ENCODE measurements around the gene PCDH18. TPM values are rescaled to one million over a fixed set of nuclear protein-coding genes. Genes with fewer than 3 reads are reported as not detected.

Gene PCDH18
- total RNA-seq = 10.1 TPM
- 2.2 TPM for polyA plus RNA-seq (ENCODE audit: insufficient read depth, low read depth, low replicate concordance)
- long read RNA-seq, donor 1, full-length matches to known transcripts = 27 of 51 reads
- long read RNA-seq, donor 1, partial matches to known transcripts = 24 of 51 reads
- long read RNA-seq, donor 1, other reads (novel, unspliced or antisense) = 0 of 51 reads
- long read RNA-seq, donor 2, full-length matches to known transcripts = 31 of 31 reads
- long read RNA-seq, donor 2, partial matches to known transcripts = 0 of 31 reads
- long read RNA-seq, donor 2, other reads (novel, unspliced or antisense) = 0 of 31 reads
- long read RNA-seq, donor 3, full-length matches to known transcripts = 23 of 23 reads
- long read RNA-seq, donor 3, partial matches to known transcripts = 0 of 23 reads
- long read RNA-seq, donor 3, other reads (novel, unspliced or antisense) = 0 of 23 reads
- long read RNA-seq, donor 4, full-length matches to known transcripts = 22 of 22 reads
- long read RNA-seq, donor 4, partial matches to known transcripts = 0 of 22 reads
- long read RNA-seq, donor 4, other reads (novel, unspliced or antisense) = 0 of 22 reads
- long read RNA-seq, donor 5, full-length matches to known transcripts = 2 of 2 reads
- long read RNA-seq, donor 5, partial matches to known transcripts = 0 of 2 reads
- long read RNA-seq, donor 5, other reads (novel, unspliced or antisense) = 0 of 2 reads
- long read RNA-seq, donor 6, full-length matches to known transcripts = 57 of 68 reads
- long read RNA-seq, donor 6, partial matches to known transcripts = 11 of 68 reads
- long read RNA-seq, donor 6, other reads (novel, unspliced or antisense) = 0 of 68 reads
- long read RNA-seq, donor 7, full-length matches to known transcripts = 1 of 2 reads
- long read RNA-seq, donor 7, partial matches to known transcripts = 0 of 2 reads
- long read RNA-seq, donor 7, other reads (novel, unspliced or antisense) = 1 of 2 reads
- long read RNA-seq, donor 8, full-length matches to known transcripts = 33 of 41 reads
- long read RNA-seq, donor 8, partial matches to known transcripts = 8 of 41 reads
- long read RNA-seq, donor 8, other reads (novel, unspliced or antisense) = 0 of 41 reads
- long read RNA-seq, donor 9, full-length matches to known transcripts = 15 of 38 reads
- long read RNA-seq, donor 9, partial matches to known transcripts = 23 of 38 reads
- long read RNA-seq, donor 9, other reads (novel, unspliced or antisense) = 0 of 38 reads
- long read RNA-seq, donor 10, full-length matches to known transcripts = 19 of 19 reads
- long read RNA-seq, donor 10, partial matches to known transcripts = 0 of 19 reads
- long read RNA-seq, donor 10, other reads (novel, unspliced or antisense) = 0 of 19 reads

- Histone ChIP-seq H3K4me3 (ENCODE audit: low read length in 3 of 3) (peak within 1 kb of the TSS; percentile 59 to 99 (median 77)), H3K9ac (ENCODE audit: low read length in 3 of 3) (peak within 1 kb of the TSS; percentile 20 to 98 (median 54))
Observed at GRCh38 chr4:137531986-137532868, at the start of gene PCDH18. TSS of gene PCDH18 (minus strand) at chr4:137532494. CDS start at chr4:137532088, 406 bp downstream.

GRCh38 chr4:137576446-137576845 lies 44.2 kb upstream of the PCDH18 start:
- Histone ChIP-seq H3K9ac (ENCODE audit: low read length in 3 of 3) (no peak overlapping the region), H3K4me1 (ENCODE audit: control insufficient read depth in 2 of 3, insufficient read depth in 2 of 3, low read depth in 1 of 3, low read length in 3 of 3) (no peaks in the 10 kb centered on the region), H3K27ac (ENCODE audit: low read depth in 2 of 2, low read length in 2 of 2) (no peak overlapping the region), H3K9me3 (ENCODE audit: control insufficient read depth in 2 of 3, insufficient read depth in 1 of 3, low read length in 3 of 3) (no peaks in the 10 kb centered on the region), H3K27me3 (ENCODE audit: control insufficient read depth, insufficient read depth, low read length) (no peaks in the 10 kb centered on the region), H3K36me3 (ENCODE audit: control insufficient read depth in 2 of 3, insufficient read depth in 3 of 3, low read length in 3 of 3) (no peaks in the 10 kb centered on the region), H3K4me3 (ENCODE audit: low read length in 3 of 3) (no peak overlapping the region)
- TF ChIP-seq CTCF (IDR thresholded peaks at IDR 0.05; ENCODE audit: borderline replicate concordance, extremely low read depth, insufficient read depth) = no peak
- DNase-seq (no peak), FAIRE-seq (no peak)
- intact Hi-C loops (cut with DNase I) = no loop called here

More at GRCh38 chr4:137531986-137532868, at the start of gene PCDH18:
- peak; percentile 93 to 99 (median 94) for DNase-seq
- no peaks in the 10 kb centered on the region for H3K9me3 ChIP-seq (ENCODE audit: control insufficient read depth in 2 of 3, insufficient read depth in 1 of 3, low read length in 3 of 3)
- intact Hi-C loops (cut with DNase I) = no loop called here
- H3K27me3 ChIP-seq (ENCODE audit: control insufficient read depth, insufficient read depth, low read length) = no peaks in the 10 kb centered on the region
- peaks cover 0 to 8% (median 0%) of the 10 kb centered on the region in 3 donors for H3K36me3 ChIP-seq (ENCODE audit: control insufficient read depth in 2 of 3, insufficient read depth in 3 of 3, low read length in 3 of 3)
- no peak for FAIRE-seq
- no peaks in the 10 kb centered on the region for H3K4me1 ChIP-seq (ENCODE audit: control insufficient read depth in 2 of 3, insufficient read depth in 2 of 3, low read depth in 1 of 3, low read length in 3 of 3)
- TF ChIP-seq CTCF (IDR thresholded peaks at IDR 0.05; ENCODE audit: borderline replicate concordance, extremely low read depth, insufficient read depth) = no peak
- peak within 1 kb of the TSS; percentile 59 to 73 for H3K27ac ChIP-seq (ENCODE audit: low read depth in 2 of 2, low read length in 2 of 2)

- Histone ChIP-seq H3K9me3 (ENCODE audit: control insufficient read depth in 2 of 3, insufficient read depth in 1 of 3, low read length in 3 of 3) (no peaks in the 10 kb centered on the region), H3K4me1 (ENCODE audit: control insufficient read depth in 2 of 3, insufficient read depth in 2 of 3, low read depth in 1 of 3, low read length in 3 of 3) (no peaks in the 10 kb centered on the region), H3K36me3 (ENCODE audit: control insufficient read depth in 2 of 3, insufficient read depth in 3 of 3, low read length in 3 of 3) (no peaks in the 10 kb centered on the region), H3K4me3 (ENCODE audit: low read length in 3 of 3) (no peak overlapping the region), H3K27ac (ENCODE audit: low read depth in 2 of 2, low read length in 2 of 2) (no peak overlapping the region), H3K9ac (ENCODE audit: low read length in 3 of 3) (no peak overlapping the region), H3K27me3 (ENCODE audit: control insufficient read depth, insufficient read depth, low read length) (no peaks in the 10 kb centered on the region)
- TF ChIP-seq CTCF (IDR thresholded peaks at IDR 0.05; ENCODE audit: borderline replicate concordance, extremely low read depth, insufficient read depth) = no peak
- FAIRE-seq (no peak), DNase-seq (peak in 1 of 5 donors; percentile 27)
- intact Hi-C loops (cut with DNase I) = no loop called here
Observed at GRCh38 chr4:137572647-137573046, 40.4 kb upstream of the PCDH18 start.

All from kidney (tissue), 22 donors.